EH (cell line): ENCODE data around the gene KRT3.
"Not testable (repeated sequence)": the region's sequence is repeated elsewhere in the genome, so short reads cannot be mapped to it uniquely, and the experiment has no call there.

Source experiments
- DNase-seq: peaks from one replicate; pipeline ENCODE4 v3.0.0-alpha.2; 2015; ENCODE audit warnings: low read depth

Gene KRT3

DNA sequence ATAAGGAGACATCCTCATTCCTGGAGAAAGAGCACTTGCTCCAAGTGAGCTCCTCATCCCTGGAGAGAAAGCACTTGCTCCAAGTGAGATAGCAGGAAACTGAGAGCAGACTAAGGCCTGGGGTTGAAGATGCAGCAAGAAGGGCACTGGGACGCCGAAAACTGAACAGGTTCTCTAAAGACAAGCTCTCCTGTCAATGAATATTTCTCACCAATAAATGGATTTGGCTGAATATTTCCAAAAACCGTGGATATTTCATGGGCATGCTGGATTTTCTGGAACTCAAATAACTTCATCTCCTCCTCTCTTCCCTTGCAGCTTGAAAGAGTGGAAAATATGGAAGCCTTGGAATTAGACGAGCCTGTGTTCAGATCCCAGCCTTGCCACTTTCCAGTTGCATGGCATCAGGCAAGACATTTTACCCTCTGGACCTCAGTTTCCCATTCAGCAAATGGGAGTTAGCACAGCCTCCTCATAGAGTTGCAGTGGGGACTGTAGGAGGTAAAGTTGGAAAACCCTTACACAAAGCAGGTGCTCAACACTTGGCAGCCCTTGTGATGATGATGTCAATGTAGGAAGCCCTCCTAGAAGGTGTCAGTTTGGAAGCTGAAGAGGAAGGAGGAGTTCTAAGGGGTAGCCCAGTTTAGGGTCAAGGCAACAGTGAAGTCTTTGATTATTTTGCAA lies 14.4 kb downstream of the KRT3 start:
- DNase-seq: no peak

- no peak for DNase-seq
Measured at GRCh38 chr12:52779914-52780313, 16.0 kb downstream of the KRT3 start.

GRCh38 chr12:52778833-52779232 lies 17.1 kb downstream of the KRT3 start:
- no peak for DNase-seq

DNA sequence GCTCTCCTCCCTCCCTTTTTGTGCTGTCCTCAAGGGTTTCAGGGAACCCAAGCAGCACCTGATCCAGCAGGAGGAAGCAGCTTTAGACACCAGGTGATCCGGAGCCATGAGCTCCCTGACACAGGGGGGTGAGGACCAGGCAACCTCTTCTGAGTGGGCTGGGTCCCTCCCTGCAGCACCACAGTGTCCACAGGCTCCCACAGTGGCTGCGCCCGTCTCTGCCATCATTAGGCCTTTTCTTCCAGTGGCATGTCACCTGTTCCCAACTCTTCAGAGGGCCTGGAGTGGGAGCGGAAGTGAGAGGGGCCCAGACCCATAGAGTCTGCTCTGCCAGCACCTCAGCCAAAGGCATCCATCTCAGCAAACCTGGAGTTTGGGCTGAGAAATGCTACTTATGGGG lies 18.4 kb downstream of the KRT3 start:
- no peak for DNase-seq

- DNase-seq: no peak
Measured at GRCh38 chr12:52776913-52777395, 19.0 kb downstream of the KRT3 start, which contains the start of gene KRT76. TSS of gene KRT76 (minus strand) at chr12:52777345. CDS start at chr12:52777291, 54 bp downstream.

GRCh38 chr12:52776435-52776834 lies 19.5 kb downstream of the KRT3 start:
- DNase-seq: no peak

DNA sequence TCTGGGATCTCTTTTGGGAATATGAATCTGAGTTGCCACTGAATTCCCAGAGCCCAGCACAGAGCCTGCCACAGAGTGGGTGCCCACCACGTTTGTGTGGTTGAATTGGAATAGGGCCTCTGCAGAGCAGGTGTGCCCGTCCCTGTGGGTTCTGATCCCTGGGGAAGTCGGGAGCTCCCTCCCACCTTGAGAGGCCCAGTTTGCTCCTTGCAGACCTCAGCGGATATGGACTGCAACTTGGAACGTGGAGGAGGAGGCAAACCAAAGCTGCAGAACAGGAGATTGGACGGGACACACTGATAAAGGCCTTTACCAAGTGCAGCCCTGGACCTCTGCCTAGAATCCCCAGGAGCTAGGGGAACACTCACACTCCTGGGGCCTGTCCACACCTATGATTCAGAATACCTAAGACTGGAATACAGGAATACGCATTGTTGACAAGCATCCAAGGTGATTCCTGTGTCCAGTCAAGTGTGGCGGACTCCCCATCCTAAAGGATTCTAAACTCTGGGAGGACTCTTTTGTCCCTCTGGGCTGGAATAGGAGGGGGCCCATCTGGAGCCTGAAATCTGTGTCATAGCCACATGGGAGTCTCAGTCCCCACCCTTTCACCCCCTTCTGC lies 21.2 kb downstream of the KRT3 start:
- no peak for DNase-seq

DNA sequence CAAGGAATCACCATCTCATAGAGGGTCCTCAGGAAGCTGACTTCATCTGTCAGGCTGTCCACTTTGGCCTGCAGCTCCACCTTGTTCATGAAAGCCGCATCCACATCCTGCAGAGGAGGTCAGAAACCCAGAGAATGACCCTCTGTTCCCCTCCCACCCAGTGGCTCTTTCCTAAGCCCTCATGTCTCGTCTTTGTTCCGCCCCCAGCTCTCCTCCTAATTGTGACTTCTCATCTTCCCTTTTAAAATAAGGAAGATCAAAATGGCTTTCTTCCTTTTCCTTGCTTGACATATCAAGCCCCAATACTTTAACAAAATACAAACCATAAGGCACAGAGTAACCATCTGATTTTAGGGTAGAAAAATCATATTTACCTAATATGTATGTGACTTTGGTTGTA lies 23.1 kb downstream of the KRT3 start:
- DNase-seq: no peak

- peak; percentile 13 for DNase-seq
Measured at GRCh38 chr12:52772188-52772587, 23.7 kb downstream of the KRT3 start.

DNA sequence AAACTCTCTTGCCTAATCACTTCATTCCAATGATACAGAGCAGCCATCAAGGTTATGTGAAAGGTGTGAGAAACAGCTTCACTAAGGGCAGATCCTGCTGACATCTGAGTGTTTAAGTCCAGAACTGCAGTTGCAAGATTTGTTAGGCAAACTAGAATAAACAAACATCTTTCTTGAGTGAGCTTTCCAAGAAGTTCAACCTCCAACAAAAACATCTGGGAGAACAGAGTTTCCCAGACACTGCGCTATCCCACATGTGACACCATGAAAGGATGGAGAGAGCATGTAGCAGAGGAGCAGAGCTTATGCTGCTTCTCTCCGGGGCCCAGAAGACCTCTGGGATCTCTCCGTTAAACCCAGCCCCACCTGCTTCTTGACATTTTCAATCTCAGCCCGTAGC lies 24.4 kb downstream of the KRT3 start:
- no peak for DNase-seq

- no peak for DNase-seq
Measured at GRCh38 chr12:52771088-52771487, 24.8 kb downstream of the KRT3 start.

- no peak for DNase-seq
Measured at GRCh38 chr12:52769946-52770345, 26.0 kb downstream of the KRT3 start.

DNA sequence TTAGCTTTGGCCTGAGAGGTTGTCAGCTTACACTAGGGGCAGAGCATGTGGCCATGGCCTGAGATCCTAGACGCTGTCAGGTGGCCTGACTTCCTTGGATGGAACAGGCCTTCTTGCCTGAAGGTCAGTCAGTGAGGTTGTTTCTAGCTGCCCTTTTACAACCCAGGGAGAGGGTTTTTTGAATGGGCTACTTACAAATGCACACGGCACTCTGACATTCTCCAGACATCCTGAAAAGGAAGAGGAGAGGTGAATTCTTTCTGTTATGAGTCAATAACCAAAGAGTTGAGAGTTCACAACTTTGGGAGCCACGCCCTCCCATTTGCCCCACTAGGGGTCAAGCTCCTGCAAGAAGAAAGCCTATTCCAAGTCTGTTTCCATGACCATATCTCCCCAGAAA lies 26.6 kb downstream of the KRT3 start:
- DNase-seq: no peak

- no peak for DNase-seq
Measured at GRCh38 chr12:52768479-52769200, 27.3 kb downstream of the KRT3 start.

- DNase-seq: no peak
Measured at GRCh38 chr12:52767427-52767826, 28.5 kb downstream of the KRT3 start.

DNA sequence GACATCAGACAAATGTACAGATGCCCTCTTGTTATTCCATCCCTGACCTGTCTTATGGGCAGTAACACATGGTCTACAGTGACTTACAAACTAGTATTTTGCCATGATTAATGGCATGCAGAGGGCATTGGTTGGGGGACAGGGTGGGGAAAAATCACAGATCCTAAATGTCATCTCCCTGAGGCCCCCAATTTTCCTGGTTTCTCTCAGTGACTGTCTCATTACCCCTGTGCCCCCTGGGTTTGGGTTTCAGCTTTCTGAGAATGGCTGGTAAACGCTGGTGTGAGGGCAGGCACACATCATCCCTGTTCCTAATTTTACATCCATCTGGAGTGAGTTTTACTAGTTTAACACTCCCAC lies 28.9 kb downstream of the KRT3 start:
- no peak for DNase-seq

DNA sequence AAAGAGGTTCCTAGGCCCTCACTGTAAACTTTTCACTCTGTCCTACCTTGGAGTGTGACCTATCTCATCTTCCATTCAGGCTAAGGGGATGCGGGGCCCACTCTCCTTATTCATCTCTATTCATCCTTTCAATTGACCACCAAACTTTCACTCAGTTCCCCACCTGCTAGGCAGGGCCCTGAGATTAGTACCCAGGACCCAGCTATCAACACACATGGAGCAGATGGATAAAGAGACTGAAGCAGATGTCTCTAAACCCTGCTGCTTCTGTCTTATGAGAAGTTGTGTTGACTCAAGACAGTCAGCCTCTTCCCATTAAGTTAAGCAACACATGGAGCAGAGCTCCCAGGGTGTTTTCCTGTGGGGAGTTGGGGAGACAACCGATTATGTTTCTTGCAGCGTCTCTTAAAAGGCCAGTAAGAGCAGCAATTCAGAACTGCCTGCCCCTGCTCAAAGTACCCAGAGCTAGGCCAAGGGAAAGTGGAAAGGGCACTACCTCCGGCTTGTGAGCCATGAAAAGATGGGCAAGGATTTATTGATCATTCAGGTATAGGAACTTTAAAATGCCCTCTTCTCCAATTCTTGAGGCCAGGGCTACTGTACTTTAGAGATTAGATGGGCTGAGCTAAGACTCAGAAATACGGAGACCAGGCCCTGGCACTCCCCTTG lies 29.4 kb downstream of the KRT3 start:
- DNase-seq: no peak

GRCh38 chr12:52765702-52766101 lies 30.2 kb downstream of the KRT3 start:
- DNase-seq: no peak

DNA sequence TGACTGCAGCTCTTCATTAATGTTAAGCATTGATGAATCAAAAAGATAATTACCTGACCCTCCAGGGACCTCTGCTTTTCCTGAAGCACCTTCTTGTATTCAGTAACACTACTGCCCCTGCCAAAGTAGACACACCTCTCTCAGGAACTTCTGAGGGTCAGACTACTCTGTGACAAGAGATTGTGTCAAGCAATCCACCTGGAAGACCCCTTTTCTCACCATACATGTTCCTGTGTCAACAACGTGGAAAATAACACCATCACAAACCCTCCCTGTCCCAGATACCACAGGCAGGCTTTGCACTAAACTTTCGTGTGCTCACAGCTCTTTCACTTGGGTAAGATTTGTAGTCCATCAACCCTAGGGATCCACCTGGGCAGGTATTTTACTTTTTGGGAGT lies 31.9 kb downstream of the KRT3 start:
- no peak for DNase-seq

GRCh38 chr12:52763036-52763659 lies 32.8 kb downstream of the KRT3 start:
- no peak for DNase-seq

- DNase-seq: no peak
Measured at GRCh38 chr12:52761802-52762201, 34.1 kb downstream of the KRT3 start.

- DNase-seq: not testable (repeated sequence)
Measured at GRCh38 chr12:52761218-52761617, 34.7 kb downstream of the KRT3 start.
